Activated gamma-delta T cell treated with anti-CD3 and anti-CD28 coated beads, Interleukin-2, amount 50 U/mL, for 16 hours (primary cell): ENCODE data around the gene SEC14L2.

Experiments used
- DNase-seq: peaks from one replicate; pipeline ENCODE4 v3.0.0-alpha.2; 2020; ENCODE audit warnings: low read depth

SEC14L2 gene

GRCh38 chr22:30404307-30404706, 7.5 kb downstream of the SEC14L2 start:
- DNase-seq: no peak

DNA sequence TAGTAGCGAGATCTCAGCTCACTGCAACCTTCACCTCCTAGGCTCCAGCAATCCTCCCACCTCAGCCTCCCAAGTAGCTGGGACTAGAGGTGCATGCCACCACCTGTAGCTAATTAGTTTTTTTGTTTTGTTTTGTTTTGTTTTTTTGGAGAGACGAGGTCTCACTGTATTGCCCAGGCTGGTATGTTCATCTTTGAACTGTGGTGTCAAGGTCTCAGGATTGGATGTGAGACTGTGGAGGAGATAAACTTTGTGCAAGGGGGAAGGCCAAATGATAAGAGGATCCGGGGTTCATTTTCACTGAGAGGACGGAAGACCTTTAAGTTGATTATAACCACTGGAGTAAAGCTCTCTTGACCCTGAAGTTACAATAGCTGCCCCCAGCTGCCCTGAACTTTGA, 8.9 kb downstream of the SEC14L2 start:
- no peak for DNase-seq

DNA sequence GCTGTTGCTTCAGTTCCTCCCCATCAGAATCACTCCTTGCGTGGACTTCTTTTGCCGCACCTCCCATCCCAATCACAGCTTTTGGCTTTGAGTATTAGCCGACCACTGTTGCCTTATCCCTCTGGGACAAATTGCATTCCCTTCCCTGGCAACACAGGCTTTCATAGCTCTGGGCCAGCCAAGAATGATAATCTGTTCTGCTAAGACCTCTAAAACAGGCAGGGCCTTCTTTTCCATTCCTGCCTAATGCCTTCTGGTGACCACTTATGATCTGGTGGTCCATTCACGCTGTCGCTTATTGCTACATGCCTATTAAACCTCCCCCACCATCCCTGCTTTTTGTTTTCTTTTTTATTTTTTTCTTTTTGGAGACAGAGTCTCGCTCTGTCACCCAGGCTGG, 9.6 kb downstream of the SEC14L2 start:
- no peak for DNase-seq

DNA sequence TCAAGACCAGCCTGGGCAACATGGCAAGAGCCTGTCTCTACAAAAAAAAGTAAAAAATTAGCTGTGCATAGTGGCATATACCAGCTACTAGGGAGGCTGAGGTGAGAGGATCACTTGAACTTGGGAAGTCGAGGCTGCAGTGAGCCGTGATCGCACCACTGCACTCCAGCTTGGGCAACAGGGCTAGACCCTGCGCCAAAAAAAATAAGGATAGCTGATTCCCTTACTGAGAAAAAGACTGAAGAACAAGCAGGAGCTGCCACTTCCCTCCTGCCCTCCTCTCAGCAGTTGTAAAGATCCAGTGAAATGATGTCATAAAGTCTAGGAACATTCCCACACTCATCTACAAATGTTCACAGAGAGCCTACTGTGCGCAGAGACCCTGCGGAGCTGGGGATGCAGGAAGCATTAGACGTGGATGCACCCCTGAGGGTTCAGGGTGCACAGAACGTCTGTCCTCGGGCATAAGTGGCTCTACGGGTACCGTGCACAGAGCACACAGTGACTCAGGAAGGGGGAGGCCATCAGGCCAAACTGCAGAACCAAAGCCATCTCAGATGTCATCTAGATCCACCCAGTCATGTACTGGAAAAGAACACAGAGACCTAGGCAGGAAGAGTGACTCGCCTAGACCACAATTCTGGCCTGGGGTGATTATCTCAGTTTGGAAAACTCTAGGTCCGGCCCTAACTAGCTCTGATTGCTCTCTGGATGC, 11.7 kb downstream of the SEC14L2 start:
- no peak for DNase-seq

GRCh38 chr22:30411780-30412179, 15.0 kb downstream of the SEC14L2 start:
- no peak for DNase-seq

- no peak for DNase-seq
Measured at GRCh38 chr22:30413001-30413400, 16.2 kb downstream of the SEC14L2 start.

DNA sequence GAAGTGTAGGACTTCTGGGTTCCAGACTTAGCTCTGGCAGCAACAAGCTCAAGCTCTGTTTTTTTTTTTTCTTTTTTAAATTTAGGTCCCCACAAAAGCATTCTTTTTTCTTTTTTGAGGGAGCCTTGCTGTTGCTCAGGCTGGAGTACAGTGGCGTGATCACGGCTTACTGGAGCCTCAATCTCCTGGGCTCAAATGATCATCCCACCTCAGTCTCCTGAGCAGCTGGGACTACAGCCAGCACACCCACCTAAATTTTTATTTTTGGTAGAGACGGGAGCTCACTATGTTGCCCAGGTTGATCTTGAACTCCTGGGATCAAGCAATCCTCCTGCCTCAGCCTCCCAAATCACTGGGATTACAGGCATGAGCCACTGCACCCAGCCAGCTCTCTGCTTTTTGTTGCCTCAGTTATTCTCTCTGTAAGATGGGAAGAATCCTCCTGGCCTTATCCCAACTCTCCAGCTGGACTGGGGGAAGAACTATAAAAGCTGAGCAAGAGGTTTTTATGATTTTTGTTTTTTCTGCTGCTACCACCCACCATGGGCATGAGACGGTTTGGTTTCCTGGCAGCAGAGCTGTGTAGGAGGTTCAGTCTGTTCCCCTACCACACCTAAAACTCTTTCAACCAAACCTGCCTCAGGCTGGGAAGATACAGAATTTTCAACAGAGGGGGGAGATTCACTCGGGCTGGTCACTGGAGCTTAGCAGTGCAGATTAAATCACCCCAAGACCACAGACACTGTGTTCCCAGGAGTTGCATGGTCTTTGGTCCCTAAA, 17.1 kb downstream of the SEC14L2 start:
- DNase-seq: no peak

- DNase-seq: no peak
Measured at GRCh38 chr22:30414525-30415047, 17.8 kb downstream of the SEC14L2 start.

- DNase-seq: no peak
Measured at GRCh38 chr22:30416403-30416802, 19.6 kb downstream of the SEC14L2 start.

DNA sequence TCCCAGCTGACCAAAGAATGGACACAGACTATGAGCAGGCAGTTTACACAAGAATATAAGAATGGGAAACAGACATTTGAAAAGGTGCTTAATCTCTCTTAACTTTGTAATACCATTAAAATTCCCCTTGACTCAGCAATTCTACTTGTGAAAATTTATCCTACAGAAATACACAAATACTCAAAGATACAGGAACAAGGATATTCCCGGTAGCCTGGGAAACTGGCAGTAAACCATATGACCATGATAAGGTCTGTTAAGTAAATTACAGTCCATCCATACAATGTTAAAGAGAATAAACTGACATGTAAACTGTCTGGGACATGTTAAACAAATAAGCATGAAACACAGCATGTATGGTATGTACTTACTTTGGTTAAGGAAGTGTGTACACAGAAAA, 20.0 kb downstream of the SEC14L2 start:
- no peak for DNase-seq

GRCh38 chr22:30420347-30421125, 23.7 kb downstream of the SEC14L2 start:
- no peak for DNase-seq

DNA sequence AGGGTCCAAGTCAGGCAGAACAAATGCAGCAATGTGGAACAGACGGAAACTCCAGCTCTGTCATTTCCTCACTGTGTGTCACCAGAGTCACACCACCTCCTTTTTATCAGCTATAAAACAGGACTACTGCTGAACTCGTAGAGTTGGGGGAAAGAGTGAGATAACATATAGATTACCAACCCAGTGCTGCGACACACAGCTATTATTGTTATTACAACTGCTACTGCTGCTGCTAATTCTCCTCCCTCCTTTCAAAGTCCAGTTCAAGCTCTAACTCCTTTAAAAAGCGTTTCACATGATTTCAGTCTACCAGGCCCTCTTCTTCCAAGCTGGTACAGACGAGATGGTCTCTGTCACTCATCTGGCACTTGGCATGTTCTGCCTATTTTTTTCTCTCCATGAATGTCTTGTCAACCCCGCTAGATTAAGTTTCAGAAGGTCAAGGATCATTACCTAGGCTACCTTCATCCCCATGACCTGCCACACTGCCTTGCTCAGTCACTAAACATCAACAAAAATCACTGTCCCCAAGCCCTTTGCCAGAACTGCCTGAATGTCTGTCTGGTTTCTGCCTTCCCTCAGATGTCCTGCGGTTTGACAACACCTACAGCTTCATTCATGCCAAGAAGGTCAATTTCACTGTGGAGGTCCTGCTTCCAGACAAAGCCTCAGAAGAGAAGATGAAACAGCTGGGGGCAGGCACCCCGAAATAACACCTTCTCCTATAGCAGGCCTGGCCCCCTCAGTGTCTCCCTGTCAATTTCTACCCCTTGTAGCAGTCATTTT, 25.1 kb downstream of the SEC14L2 start:
- DNase-seq: no peak

DNA sequence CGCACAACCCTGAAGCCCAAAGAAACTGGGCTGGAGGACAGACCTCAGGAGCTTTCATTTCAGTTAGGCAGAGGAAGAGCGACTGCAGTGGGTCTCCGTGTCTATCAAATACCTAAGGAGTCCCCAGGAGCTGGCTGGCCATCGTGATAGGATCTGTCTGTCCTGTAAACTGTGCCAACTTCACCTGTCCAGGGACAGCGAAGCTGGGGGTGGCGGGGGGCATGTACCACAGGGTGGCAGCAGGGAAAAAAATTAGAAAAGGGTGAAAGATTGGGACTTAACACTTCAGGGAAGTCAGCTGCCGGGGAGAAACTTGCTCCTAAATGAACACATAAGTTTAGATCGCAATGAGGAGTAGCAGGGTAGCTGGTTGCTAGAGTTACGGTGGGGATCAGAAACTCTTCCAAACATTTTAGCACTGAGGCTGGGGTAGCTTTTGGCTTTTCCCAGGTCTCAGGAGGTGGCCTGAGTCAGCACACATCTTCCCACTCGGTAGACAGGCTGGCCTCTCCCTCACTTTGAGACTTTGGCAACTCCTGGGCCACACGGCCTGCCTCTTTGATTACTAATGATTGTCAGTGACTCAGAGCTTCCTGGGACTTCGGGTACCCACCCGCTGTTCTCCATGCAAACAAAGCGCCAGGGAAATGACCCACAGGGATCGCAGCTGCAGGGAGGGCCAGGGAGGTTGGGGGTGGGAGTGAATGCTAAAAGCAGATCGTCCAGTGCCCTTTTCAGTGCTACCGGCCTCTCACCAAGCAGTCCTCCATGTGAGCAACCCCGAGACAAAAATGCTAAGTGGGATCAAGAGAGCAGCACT, 25.9 kb downstream of the SEC14L2 start:
- no peak for DNase-seq

DNA sequence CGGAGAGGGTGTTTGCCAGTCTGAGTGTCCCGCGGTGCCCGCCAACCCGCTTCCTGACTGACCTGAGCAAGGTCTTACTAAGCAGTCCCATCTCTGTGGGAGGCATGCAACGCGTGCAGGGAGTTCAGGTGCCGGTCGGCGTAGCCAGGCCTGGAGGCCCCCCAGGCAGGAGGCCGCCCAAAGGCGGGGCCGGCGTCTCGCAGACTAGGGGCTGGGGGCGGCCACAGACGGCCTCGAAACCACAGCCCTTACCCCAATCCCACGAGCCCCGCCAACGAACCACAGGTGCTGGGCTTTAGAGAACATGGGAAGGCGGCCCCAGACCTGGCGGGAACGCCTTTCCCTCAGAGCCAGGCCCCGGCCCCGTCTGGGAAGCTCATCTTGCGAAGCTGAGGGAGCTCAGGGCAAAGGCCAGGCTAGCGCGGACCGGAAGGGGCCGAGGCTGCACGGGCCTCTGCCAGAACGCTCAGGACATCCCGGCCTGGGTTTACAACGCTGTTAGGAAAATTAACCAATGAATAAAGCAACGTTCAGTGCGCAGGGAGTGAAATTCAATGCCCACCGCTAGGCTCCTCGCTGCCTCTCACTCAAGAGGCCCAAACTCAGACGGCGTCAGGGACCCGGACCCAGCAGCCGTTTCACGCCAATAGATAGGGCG, 26.6 kb downstream of the SEC14L2 start:
- peak; percentile 31 for DNase-seq

GRCh38 chr22:30423959-30424533, 27.2 kb downstream of the SEC14L2 start:
- DNase-seq: peak; percentile 94

GRCh38 chr22:30424534-30425326, 27.9 kb downstream of the SEC14L2 start:
- no peak for DNase-seq

GRCh38 chr22:30425327-30425615, 28.5 kb downstream of the SEC14L2 start:
- no peak for DNase-seq

DNA sequence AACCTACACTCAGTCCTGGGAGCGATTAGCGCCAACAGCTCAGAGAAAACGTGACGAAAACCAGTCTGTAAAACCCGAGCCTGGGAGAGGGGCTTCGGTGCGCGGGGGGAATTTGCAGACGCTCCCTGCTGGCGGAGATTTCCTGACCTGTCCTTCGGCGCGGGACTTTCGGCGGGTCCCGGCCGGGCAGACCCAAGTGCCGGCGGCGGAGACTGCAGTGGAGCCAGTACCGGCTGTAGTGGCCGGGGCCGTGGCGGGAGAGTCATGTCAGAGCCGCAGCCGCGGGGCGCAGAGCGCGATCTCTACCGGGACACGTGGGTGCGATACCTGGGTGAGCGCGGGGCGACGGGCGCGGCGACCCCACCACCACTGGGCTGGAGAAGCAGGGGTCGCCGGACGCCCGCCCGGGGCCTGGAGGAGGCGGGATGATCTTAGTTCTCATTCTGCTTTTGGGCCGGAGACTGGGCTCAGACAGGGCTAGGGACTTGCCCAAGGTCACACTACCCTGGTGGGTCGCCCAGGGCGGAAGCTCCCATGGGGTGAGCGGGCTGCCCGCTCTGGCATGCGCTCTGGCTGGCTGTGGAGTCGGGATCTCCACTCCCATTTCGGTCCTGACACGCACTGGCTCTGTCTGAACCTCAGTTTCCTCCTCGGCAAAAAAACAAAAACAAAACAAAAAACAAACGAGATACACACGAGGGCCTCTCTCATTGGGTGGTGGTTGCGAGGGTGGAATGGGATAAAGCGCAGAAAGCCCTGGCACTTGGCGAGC, 29.0 kb downstream of the SEC14L2 start, which contains the start of gene MTFP1:
Gene MTFP1, plus strand, starts transcription at position 153 of the 772 bp plus-strand sequence. Its CDS starts 112 bp downstream, at position 265.
- DNase-seq: no peak
